Activated naive CD4-positive, alpha-beta T cell treated with anti-CD3 and anti-CD28 coated beads, Interleukin-2, amount 50 U/mL, for 72 hours (primary cell): ENCODE data around the gene BEND3. TPM values are rescaled to one million over a fixed set of nuclear protein-coding genes. Genes with fewer than 3 reads are reported as not detected.
"Not testable (repeated sequence)": the region's sequence is repeated elsewhere in the genome, so short reads cannot be mapped to it uniquely, and the experiment has no call there.

Experiments
- ATAC-seq, 2 donors: fragments of 150-1000 bp; cut with Tn5 transposase; 2 replicates each; pipeline ENCODE4 v1.10.0; 2021; ENCODE audit warnings: mild to moderate bottlenecking in 2 of 2, moderate library complexity in 2 of 2
- DNase-seq, 2 donors: peaks; one replicate each; pipeline ENCODE4 v3.0.0; 2021 to 2022; ENCODE audit warnings: low spot score in 2 of 2
- H3K27ac Mint-ChIP-seq, 2 donors: one replicate each; pipeline ENCODE4 v1.8.0; 2022; ENCODE audit warnings: mild to moderate bottlenecking in 2 of 2, mixed read lengths in 2 of 2
- H3K36me3 Mint-ChIP-seq, 2 donors: one replicate each; pipeline ENCODE4 v1.8.0; 2022; ENCODE audit warnings: mixed read lengths in 2 of 2
- H3K9me3 Mint-ChIP-seq, 2 donors: one replicate each; pipeline ENCODE4 v1.8.0; 2022; ENCODE audit warnings: mixed read lengths in 2 of 2
- total RNA-seq, 2 donors: library from RNA; stranded (reverse); gene quantifications; one replicate each; pipeline ENCODE4 v1.2.3, GENCODE V29; 2022

The BEND3 gene
- total RNA-seq, 2 donors from 2014 or later = 4.0 to 5.2 TPM

DNA sequence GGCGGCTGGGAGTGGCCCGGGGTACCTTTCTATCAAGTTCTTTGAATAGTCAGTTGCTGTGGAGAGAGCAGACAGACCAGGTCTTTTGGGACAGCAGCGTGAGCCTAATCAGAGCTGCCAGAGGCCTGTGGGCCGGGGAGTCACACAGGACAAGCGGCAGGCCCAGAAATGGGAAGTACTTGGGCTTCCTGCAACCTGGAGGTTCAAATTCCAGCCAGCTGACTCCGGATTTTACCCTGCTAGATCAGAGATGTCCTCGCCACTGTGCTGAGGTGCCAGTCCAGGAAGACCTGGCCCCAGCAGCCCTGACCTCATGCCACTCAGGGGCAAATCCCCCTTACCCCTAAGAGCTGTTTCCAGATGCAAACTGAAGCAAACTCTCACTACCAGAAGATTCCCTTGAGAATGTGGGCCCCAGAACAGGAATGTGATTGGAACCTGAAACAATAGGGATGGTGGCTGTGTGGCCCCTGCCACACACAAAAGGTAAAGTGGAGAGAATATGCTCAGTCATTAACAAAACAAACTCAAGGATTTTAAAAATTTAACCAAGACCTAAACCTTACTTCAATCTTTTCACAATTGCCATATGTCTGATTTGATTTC, 9.7 kb downstream of the BEND3 start:
- Mint-ChIP-seq H3K36me3 (no peaks in the 10 kb centered on the region), H3K9me3 (no peaks in the 10 kb centered on the region), H3K27ac (no peak overlapping the region)
- ATAC-seq (no peak), DNase-seq (no peak)

DNA sequence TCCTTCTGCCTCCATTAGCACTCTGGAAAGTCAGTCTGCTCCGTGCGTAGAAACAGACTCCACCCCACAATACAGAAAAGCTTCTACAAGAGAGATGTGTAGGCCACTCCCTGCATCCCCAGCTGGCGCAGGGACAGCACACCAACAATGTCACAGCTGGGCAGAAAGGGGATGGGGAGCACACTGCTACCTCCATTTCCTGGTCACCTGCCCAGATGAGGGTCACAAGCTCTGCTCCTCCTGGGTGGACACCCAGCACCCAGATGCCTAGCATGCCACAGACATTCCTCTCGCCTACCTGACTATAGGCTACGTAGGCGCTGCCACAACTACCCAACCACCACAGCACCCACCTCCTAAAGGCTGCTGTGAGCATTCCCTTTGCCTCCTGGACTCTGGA, 12.2 kb downstream of the BEND3 start:
- Mint-ChIP-seq H3K36me3 (no peaks in the 10 kb centered on the region), H3K9me3 (no peaks in the 10 kb centered on the region), H3K27ac (no peak overlapping the region)
- ATAC-seq = no peak
- DNase-seq = no peak

DNA sequence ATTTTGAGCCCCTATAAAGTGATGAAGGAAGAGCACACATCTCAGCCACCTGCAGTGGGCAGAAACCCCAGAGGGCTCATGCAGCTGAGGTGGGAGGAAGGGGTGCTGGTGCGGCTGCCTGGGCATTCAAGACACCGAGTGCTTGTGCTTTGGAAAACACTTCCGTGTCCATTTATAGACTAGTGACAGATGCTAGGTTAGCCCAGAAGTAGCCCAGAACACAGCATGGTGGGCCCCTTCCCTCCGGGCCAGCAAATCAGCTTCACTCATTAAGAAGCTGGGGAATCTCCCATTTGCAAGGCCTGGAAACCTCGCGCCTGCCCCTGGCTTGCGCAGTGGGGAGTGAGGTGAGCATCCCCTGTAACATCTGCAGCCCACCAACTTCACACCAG, 12.9 kb downstream of the BEND3 start:
- Mint-ChIP-seq H3K9me3 (no peaks in the 10 kb centered on the region), H3K36me3 (no peaks in the 10 kb centered on the region), H3K27ac (peak overlapping the region in 1 of 2 donors; percentile 24)
- DNase-seq (no peak), ATAC-seq (no peak)

DNA sequence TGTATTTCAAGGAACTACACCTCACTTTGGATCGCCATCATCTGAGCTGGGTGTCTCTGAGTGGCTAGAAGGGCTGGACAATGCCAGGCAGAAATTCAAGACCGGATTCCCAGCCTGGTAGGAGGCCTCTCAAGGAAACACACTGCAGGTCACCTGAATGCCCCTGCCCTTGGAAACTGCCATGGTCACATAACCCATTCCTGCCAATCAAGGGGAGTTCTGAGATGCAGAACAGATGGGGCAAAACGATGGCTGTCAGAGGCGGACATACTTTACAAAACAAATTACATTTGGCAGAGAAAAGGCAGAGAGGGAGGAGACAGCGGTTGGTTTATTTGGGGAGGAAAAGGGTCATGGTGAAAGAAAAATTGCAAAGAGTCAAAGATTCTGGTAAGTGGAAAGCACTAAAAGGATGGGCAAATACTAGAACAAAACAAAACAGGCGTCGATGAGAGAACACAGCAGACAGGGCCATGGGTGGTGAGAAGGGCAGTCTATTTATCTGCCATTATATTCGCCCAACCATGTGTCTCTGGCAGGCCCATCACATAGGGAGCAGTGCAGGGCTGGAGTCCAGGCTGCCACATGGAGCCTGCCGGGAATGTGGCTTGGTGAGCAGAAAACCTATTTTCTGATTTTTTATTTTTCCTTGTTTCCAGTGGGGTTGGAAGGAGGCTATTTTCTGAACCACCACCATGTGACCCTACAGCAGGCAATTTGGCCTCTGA, 13.5 kb downstream of the BEND3 start:
- no peaks in the 10 kb centered on the region for H3K36me3 Mint-ChIP-seq
- ATAC-seq (no peak), DNase-seq (no peak)
- H3K9me3 Mint-ChIP-seq = no peaks in the 10 kb centered on the region
- H3K27ac Mint-ChIP-seq = peak overlapping the region in 1 of 2 donors; percentile 24

DNA sequence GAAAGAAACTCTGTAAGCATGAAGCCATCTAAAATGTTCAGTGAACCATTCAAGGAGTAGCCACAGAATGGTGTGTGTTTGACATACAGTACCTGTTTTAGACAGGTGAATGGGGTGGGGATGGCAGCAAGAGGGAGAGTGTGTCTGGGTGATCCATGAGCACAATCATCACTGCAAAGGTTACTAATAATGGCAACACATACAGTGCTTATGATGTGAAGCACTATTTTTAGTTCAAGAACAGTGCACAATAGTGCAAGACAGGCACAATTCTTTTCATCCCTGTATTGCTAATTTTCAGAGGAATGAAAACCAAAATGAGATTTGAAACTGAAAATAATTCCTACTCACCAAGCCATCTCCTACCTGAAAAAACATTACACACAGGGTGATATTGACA, 14.1 kb downstream of the BEND3 start:
- DNase-seq = no peak

DNA sequence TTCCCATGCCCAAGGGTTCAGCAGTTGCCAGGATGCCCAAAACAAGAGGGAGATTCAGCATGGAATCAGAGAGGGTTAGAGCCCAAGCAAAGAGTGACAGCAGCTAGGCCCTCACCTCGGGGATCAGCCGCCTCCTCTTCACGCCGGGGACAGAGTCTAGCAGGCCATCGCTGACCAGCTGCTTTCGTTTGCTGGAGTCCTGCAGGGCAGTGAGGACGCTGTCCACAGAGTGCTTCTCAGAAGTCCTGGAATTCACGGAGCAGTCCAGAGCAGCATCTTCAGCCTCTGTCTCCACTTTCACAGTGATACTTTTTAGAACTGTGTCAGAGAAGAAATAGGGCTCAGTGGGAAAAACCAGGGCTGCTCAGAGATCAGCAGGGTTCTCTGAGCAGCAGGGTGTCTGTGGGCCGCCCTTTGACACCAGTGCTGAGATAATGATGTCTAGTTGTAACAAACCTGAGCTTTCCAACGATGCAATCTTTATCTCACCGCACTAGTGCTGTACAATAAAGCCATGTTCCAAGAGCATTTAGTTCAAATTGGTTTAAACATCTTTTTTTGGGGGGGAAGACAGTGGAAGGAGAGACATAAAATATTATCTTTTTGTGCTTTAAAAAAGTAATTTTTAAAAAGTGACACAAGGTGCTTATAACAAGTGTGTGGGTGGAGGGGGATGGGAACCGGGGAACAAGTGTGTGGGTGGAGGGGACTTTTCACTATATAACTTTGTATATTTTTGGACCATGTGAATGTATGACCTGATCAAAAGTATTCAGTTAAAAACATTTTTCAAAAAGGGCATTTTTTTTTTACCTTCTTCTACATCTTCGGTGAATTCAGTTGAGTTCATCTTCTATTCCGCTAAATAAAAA, 16.6 kb downstream of the BEND3 start:
- Mint-ChIP-seq H3K9me3 (no peaks in the 10 kb centered on the region), H3K27ac (no peak overlapping the region), H3K36me3 (no peaks in the 10 kb centered on the region)
- DNase-seq = no peak
- no peak for ATAC-seq

More for the DNA sequence above, 14.1 kb downstream of the BEND3 start:
- Mint-ChIP-seq H3K36me3 (no peaks in the 10 kb centered on the region), H3K9me3 (no peaks in the 10 kb centered on the region), H3K27ac (no peak overlapping the region)
- ATAC-seq = no peak

DNA sequence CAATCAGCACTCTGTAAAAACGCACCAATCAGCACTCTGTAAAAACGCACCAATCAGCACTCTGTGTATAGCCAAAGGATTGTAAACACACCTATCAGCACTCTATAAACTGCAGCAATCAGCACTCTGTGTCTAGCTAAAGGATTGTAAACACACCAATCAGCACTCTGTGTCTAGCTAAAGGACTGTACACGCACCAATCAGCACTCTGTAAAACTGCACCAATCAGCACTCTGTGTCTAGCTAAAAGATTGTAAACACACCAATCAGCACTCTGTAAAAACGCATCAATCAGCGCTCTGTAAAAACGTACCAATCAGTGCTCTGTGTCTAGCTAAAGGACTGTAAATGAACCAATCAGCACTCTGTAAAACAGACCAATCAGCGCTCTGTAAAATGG, 30.9 kb downstream of the BEND3 start:
- H3K36me3 Mint-ChIP-seq = peaks cover 17 to 22% of the 10 kb centered on the region in 2 donors
- H3K27ac Mint-ChIP-seq, H3K9me3 Mint-ChIP-seq, DNase-seq, ATAC-seq: not testable (repeated sequence)

DNA sequence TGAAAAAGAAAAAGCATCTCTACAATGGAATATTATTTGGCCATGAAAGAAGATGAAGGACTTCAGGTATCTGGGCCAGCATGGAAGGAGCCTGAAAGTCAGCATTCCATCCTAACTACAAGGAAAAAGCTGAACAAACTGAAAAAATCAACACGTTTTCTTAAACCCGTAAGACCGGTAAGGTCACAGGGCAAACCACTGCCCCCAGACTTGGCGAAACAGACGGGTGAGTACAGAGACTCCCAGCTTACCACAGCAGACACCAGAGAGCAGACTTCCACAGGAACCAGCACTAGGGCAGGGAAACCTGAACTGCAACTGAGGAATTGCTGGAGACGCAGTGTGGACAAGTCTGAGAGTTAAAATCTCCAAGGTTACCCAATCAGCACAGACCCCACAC, 31.4 kb downstream of the BEND3 start:
- H3K9me3 Mint-ChIP-seq = peaks cover 0 to 2% of the 10 kb centered on the region in 2 donors
- peaks cover 17 to 22% of the 10 kb centered on the region in 2 donors for H3K36me3 Mint-ChIP-seq
- H3K27ac Mint-ChIP-seq = no peak overlapping the region
- DNase-seq (no peak), ATAC-seq (no peak)

DNA sequence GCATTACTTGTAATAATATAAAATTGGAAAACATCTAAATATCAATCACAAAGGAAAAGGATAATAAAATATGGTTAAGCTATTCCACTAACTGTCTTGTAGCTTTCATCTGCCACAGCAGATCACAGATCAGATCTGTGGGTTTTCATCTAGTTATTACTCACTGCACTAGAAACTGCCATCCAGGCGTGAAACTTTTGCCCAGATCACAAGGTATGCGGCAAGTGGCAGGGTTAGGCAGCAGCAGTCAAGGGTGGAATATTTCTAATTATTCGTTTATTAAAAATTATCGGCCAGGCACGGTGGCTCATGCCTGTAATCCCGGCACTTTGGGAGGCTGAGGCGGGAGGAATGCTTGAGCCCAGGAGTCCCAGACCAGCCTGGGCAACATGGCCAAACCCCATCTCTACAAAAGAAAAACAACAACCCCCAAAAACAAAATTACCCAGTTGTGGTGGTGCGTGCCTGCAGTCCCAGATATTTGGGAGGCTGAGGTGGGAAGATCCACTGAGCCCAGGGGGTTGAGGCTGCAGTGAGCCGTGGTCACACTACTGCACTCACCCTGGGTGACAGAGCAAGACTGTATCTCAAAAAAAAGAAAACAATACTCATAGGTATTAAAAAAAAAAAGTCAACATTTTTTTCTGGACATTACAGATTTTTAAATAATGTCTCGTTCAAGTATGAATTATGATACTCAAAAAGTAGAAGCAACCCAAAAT, 32.1 kb downstream of the BEND3 start:
- Mint-ChIP-seq H3K36me3 (peaks cover 17 to 19% of the 10 kb centered on the region in 2 donors), H3K9me3 (peaks cover 0 to 2% of the 10 kb centered on the region in 2 donors), H3K27ac (no peak overlapping the region)
- ATAC-seq (peak; percentile 52 to 71), DNase-seq (no peak)

DNA sequence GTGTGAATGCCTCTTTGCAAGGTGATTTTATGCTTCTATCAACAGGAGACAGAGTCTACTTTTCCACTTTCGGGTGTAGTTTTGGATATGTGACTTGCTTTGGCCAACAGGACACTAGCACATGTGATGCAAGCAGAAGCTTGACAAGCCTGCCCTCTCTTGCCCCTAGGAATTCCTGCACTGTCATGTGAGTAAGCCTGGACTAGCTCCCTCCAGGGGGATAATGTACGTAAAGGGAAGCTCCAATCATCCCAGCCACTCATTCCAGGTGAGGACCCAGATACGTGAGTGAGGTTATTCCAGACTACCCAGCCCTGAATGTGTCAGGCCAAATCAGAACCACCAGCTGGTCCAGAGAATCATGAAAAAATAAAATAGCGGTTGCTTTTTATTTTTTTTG, 33.3 kb downstream of the BEND3 start:
- ATAC-seq (no peak), DNase-seq (no peak)
- Mint-ChIP-seq H3K9me3 (peaks cover 0 to 2% of the 10 kb centered on the region in 2 donors), H3K27ac (no peak overlapping the region), H3K36me3 (peaks cover 15 to 17% of the 10 kb centered on the region in 2 donors)

DNA sequence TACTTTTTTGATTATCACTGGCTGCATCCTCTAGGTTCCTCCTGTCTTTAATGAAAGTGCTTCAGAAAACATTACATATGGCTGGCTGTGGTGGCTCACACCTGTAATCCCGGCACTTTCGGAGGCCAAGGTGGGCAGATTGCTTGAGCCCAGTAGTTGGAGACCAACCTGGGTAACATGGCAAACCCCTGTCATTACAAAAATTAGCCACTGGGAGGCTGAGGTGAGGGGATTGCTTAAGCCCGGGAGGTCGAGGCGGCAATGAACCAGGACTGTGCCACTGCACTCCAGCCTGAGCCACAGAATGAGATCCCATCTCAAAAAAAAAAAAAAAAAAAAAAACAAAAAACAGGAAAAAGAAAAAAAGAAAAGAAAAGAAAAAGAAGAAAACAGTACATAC, 35.3 kb downstream of the BEND3 start:
- peaks cover 13 to 14% of the 10 kb centered on the region in 2 donors for H3K36me3 Mint-ChIP-seq

DNA sequence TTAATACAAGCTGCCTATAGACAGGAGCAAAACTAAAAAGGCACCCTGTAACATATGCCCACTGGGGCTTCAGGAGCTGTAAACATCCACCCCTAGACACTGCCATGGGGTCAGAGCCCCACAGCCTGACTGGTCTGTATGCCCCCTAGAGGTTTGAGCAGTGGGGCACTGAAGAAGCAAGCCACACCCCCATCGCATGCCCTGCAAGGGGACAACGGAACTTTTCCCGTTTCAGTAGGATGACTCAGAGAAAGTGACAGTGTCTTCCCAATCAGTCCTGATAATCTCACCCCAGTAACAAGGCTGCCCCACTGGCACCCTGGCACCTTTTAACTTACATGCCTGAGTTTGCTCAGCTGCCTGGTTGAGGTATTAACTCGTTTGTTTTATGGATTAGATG, 35.9 kb downstream of the BEND3 start:
- DNase-seq = no peak
- no peak for ATAC-seq
- H3K9me3 Mint-ChIP-seq = peaks cover 0 to 2% of the 10 kb centered on the region in 2 donors
- no peak overlapping the region for H3K27ac Mint-ChIP-seq
- peaks cover 7 to 8% of the 10 kb centered on the region in 2 donors for H3K36me3 Mint-ChIP-seq

More for the DNA sequence above, 35.3 kb downstream of the BEND3 start:
- no peak for DNase-seq
- Mint-ChIP-seq H3K9me3 (peaks cover 0 to 2% of the 10 kb centered on the region in 2 donors), H3K27ac (no peak overlapping the region)
- ATAC-seq = no peak

DNA sequence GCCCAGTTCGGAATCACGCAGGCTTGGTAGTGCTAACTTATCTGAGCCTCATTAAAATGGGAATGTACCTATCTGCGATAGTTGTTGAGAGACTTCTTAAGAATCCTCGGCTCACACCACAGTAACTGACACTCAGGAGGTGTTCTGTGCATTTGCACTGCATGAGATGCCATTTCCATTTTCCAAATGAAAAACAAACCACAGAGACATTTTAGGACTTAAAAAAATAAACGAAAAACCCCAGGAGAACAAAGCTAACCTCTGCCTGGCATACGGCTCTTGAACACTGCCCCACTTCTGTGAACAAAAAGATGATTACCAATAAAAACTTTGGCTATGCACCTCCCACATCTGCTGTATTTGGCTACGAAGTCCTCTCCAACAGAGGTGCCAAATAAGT, 37.6 kb downstream of the BEND3 start:
- Mint-ChIP-seq H3K36me3 (no peaks in the 10 kb centered on the region), H3K27ac (no peak overlapping the region), H3K9me3 (no peaks in the 10 kb centered on the region)
- ATAC-seq (no peak), DNase-seq (no peak)

DNA sequence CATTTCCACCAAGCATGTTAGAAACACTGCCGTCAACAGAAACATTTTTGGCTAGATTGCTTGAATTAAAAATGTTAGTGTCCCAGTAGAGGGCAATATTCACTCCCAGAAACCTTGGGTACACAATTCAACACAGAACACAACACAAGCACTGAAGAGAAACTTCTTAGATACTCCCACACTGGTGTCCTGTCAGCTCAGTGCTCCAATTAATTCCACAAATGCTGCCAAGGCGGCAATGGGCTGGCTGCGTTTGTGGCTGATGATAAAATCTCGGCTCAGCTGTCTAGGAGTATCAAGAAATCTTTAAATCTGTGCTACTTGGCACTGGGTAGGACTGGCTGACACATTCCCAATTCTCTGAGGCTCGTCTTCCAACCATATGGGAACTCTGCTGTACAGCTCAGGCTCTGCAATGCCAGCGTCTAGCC, 39.3 kb downstream of the BEND3 start:
- no peaks in the 10 kb centered on the region for H3K36me3 Mint-ChIP-seq
- no peak for ATAC-seq
- no peaks in the 10 kb centered on the region for H3K9me3 Mint-ChIP-seq
- DNase-seq = no peak
- H3K27ac Mint-ChIP-seq = no peak overlapping the region

DNA sequence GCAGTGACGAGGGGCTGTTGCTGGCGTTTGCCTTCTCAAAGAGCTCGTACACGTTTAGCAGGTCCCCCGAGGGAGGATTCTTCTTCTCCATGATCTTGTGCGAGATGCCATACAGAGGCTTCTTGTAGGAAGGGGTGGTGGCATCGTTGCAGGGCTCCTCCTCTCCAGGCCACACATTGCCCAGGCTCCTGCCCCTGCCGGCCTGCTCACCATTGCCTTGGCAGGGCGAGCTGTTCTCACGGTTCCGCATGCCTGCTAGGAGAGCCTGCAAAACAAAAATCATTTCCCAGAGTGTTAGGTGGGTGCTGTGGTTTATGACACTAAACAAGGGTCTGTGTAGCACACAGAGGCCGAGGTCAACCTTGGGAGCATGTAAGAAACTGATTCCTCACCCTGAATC, 44.6 kb downstream of the BEND3 start:
- no peak for DNase-seq
- Mint-ChIP-seq H3K9me3 (no peaks in the 10 kb centered on the region), H3K36me3 (peaks cover 4 to 18% of the 10 kb centered on the region in 2 donors), H3K27ac (peak overlapping the region in 1 of 2 donors; percentile 38)
- ATAC-seq = no peak

DNA sequence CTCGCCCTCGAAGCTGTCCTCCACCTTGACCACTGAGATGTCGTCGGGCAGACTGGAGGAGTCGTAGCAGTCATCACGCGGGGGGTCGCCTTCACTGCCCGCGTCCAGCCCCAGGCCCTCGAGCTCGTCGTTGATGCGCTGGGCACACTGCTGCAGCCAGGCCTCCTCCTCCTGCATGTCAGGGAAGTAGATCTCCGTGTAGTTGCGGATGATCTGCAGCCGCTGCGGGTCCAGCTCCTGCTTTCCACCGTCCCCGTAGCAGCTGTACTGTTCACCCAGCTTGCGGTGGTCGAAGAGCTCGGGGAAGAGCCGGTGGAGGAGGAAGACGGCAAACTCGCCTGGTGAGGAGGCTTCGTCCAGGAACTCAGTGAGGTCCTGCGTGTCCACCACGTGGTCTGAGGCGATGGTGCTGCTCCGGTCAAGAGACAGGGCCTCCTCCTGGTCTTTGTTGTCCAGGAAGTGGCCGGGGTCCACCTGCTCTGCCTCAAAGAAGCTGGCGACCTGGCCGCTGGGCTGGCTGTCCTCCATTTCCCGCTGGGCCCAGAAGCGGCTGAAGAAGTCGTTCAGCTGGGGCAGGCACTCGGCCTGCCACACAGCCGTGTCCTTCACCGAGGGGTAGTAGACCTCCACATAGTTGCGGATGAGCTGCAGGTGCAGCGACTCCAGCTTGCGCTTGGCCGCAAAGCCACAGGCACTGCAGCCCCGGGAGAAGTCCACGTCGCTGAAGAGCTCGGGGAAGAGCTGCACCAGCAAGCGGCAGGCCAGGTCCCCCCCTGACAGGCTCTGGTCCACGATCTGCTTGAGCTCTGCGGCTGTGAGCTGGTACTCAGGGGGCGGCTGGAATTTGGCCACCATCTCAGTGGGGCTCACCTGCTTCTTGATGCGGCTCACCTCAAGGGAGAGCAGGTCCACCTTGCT, 45.4 kb downstream of the BEND3 start:
- no peaks in the 10 kb centered on the region for H3K9me3 Mint-ChIP-seq
- H3K36me3 Mint-ChIP-seq = peaks cover 8 to 18% of the 10 kb centered on the region in 2 donors
- ATAC-seq (no peak), DNase-seq (no peak)
- peak overlapping the region in 1 of 2 donors; percentile 38 for H3K27ac Mint-ChIP-seq
